GM08714 (cell line): ENCODE measurements around the gene ACKR4.

Experiments
- H3K4me3 ChIP-seq: fragments of 200-500 bp; sonication (Bioruptor generic); 2 replicates; pipeline ENCODE4 v1.5.1; 2014; ENCODE audit warnings: mild to moderate bottlenecking, low read length, inconsistent platforms
- ZNF274 ChIP-seq: IDR thresholded peaks from 2 replicates; pipeline ENCODE4 v1.6.1; 2012; ENCODE audit warnings: mild to moderate bottlenecking, low read depth, low read length

ACKR4 gene

DNA sequence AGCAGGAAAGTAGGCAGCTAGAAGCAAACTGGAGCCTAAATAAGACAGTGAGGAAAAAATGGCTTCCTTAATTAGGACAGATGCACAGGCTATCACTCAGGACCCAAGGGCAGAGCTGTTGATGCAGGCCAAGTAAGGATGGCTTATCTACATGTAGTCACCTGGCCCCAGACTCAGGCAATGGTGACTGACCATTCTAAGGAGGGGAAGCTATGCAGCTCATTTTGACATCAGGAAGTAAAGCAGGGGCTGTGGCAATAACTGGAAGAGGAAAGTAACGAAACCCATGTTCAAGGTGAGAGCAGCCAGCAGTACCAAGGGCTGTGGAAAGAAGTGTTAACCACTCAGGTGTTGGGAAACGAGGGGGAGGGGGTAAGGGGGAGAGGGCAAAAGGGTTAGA lies 46.3 kb downstream of the ACKR4 start:
- TF ChIP-seq ZNF274: no peak
- H3K4me3 ChIP-seq: no peak overlapping the region

- H3K4me3 ChIP-seq: no peak overlapping the region
- no peak for TF ChIP-seq ZNF274
Observed at GRCh38 chr3:132645058-132645457, 48.0 kb downstream of the ACKR4 start.

GRCh38 chr3:132650153-132650552 lies 53.1 kb downstream of the ACKR4 start:
- H3K4me3 ChIP-seq: no peak overlapping the region
- TF ChIP-seq ZNF274: no peak
